Fibroblast of lung (primary cell): ENCODE measurements around the gene RASL11B.

Source experiments
- CTCF ChIP-seq, 2 donors: IDR thresholded peaks in 1 of 2; conservative IDR thresholded peaks in 1 of 2; 1 replicate in 1 of 2; 2 replicates in 1 of 2; pipeline ENCODE4 v1.5.1; 2011 to 2012; ENCODE audit warnings: low read length in 2 of 2, control low read depth in 1 of 2, inconsistent platforms in 1 of 2, low read depth in 1 of 2, mild to moderate bottlenecking in 1 of 2
- EZH2 ChIP-seq: IDR thresholded peaks from 2 replicates; pipeline ENCODE4 v1.5.1; 2012; ENCODE audit warnings: low read length, control low read depth, mild to moderate bottlenecking; ENCODE audit errors: missing control alignments

DNA sequence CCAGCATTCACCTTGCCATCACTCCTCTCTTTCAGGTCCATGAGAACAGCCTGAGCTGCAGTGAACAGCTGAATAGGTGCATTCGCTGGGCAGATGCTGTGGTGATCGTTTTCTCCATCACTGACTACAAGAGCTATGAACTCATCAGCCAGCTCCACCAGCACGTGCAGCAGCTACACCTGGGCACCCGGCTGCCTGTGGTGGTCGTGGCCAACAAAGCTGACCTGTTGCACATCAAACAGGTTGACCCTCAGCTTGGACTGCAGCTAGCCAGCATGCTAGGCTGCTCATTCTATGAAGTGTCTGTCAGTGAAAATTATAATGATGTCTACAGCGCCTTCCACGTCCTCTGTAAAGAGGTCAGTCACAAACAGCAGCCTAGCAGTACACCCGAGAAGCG, 3.2 kb downstream of the RASL11B start:
- no peak for TF ChIP-seq CTCF (conservative IDR thresholded peaks at IDR 0.05 in 1 of 2, IDR thresholded peaks at IDR 0.05 in 1 of 2; ENCODE audit: low read depth in 1 of 2, low read length in 2 of 2)
- no peak for TF ChIP-seq EZH2
